Fibroblast of lung (primary cell): Measurements from ENCODE around the gene MCF2L.

Experiments used
- CTCF ChIP-seq, 2 donors: IDR thresholded peaks in 1 of 2; conservative IDR thresholded peaks in 1 of 2; 1 replicate in 1 of 2; 2 replicates in 1 of 2; pipeline ENCODE4 v1.5.1; 2011 to 2012; ENCODE audit warnings: low read length in 2 of 2, control low read depth in 1 of 2, inconsistent platforms in 1 of 2, low read depth in 1 of 2, mild to moderate bottlenecking in 1 of 2
- EZH2 ChIP-seq: IDR thresholded peaks from 2 replicates; pipeline ENCODE4 v1.5.1; 2012; ENCODE audit warnings: low read length, control low read depth, mild to moderate bottlenecking; ENCODE audit errors: missing control alignments

- TF ChIP-seq EZH2, result no peak
- no peak for TF ChIP-seq CTCF (conservative IDR thresholded peaks at IDR 0.05 in 1 of 2, IDR thresholded peaks at IDR 0.05 in 1 of 2; ENCODE audit: low read depth in 1 of 2, low read length in 2 of 2)
These were observed 58.6 kb downstream of the MCF2L start for GRCh38 chr13:113027566-113027965.
